Psoas muscle (tissue), 8 donors: ENCODE measurements around the gene SMIM21. TPM values are rescaled to one million over a fixed set of nuclear protein-coding genes. Genes with fewer than 3 reads are reported as not detected.

ENCODE experiments used
- ATAC-seq, 4 donors: fragments of 200-7000 bp; cut with Tn5 transposase; one replicate each; pipeline ENCODE4 v1.9.1; 2020; ENCODE audit warnings: moderate library complexity in 3 of 4, mild to moderate bottlenecking in 2 of 4
- DNase-seq, 2 donors: peaks; one replicate each; pipeline ENCODE4 v3.0.0-alpha.2; 2020
- H3K27ac ChIP-seq: fragments of 200-600 bp; one replicate; pipeline ENCODE4 v1.8.0; 2022
- H3K27me3 ChIP-seq, 3 donors: fragments of 200-600 bp in 1 of 3; one replicate each; pipeline versions ENCODE4 v1.6.1 to v1.8.0; 2013 to 2022; ENCODE audit warnings: low read length in 2 of 3, mild to moderate bottlenecking in 2 of 3, moderate library complexity in 1 of 3; ENCODE audit not compliant: insufficient read depth in 3 of 3
- H3K36me3 ChIP-seq, 2 donors: fragments of 200-600 bp in 1 of 2; one replicate each; pipeline versions ENCODE4 v1.6.1 to v1.8.0; 2013 to 2022; ENCODE audit warnings: low read depth in 1 of 2, mild to moderate bottlenecking in 1 of 2, moderate library complexity in 1 of 2; ENCODE audit not compliant: insufficient read depth in 1 of 2
- H3K4me1 ChIP-seq: fragments of 200-600 bp; one replicate; pipeline ENCODE4 v1.8.0; 2022
- H3K4me3 ChIP-seq: fragments of 200-600 bp; one replicate; pipeline ENCODE4 v1.8.0; 2022; ENCODE audit warnings: mild to moderate bottlenecking
- H3K9me3 ChIP-seq: fragments of 200-600 bp; one replicate; pipeline ENCODE4 v1.8.0; 2022
- CTCF ChIP-seq: fragments of 200-600 bp; IDR thresholded peaks from one replicate; pipeline ENCODE4 v1.8.0; 2022; ENCODE audit warnings: antibody characterized with exemption
- WGBS, 3 donors: extraction: QIAGEN DNeasy Blood & Tissue Kit; methylation state at CpG; one replicate each; pipeline versions ENCODE4 v1.1.6 to v1.1.7; 2013; 5-methylcytosine and 5-hydroxymethylcytosine counted together
- intact Hi-C, 2 donors: fragments of 100-400 bp; cut with DNase I; formaldehyde crosslinking; loops; one replicate each; pipeline versions ENCODE4 v1.11.0 to v1.14.2; 2022
- long read RNA-seq, 2 donors: library from polyadenylated mRNA; unstranded; transcript quantifications; one replicate each; pipeline ENCODE4 v2.0.0, GENCODE V29; 2021
- polyA plus RNA-seq, 3 donors: library from polyadenylated mRNA; stranded (reverse); fragments of 200-250 nt; gene quantifications; one replicate each; pipeline ENCODE4 v1.2.3, GENCODE V29; 2013
- total RNA-seq, 4 donors: library from RNA; stranded (reverse); fragmentation: NEBNext Ultra II Directional in 2 of 4; extraction: Animal tissue kit (Norgen Biotek cat#: 25700) in 2 of 4; gene quantifications; one replicate each; pipeline versions ENCODE4 v1.2.1 to v1.2.4, GENCODE V29; 2021 to 2023
- donor health status: healthy with polysubstance abuse.
- donor health status: DM: no; HTN: no; CAD: no; lungs with moderate emphysema.
- donor health status: Bipolar disorder and iron deficiency.
- donor health status: healthy.
- donor health status: DM: yes; HTN: yes; CAD: no.
- donor health status: DM: no; HTN: no; CAD: no.
- donor health status: DM: no; HTN: no; CAD: no.
- donor health status: DM: yes; HTN: yes; CAD: no.

The SMIM21 gene
- not detected for total RNA-seq
- polyA plus RNA-seq: not detected
- long read RNA-seq, donor 1: 0 reads
- long read RNA-seq, donor 2: 0 reads

DNA sequence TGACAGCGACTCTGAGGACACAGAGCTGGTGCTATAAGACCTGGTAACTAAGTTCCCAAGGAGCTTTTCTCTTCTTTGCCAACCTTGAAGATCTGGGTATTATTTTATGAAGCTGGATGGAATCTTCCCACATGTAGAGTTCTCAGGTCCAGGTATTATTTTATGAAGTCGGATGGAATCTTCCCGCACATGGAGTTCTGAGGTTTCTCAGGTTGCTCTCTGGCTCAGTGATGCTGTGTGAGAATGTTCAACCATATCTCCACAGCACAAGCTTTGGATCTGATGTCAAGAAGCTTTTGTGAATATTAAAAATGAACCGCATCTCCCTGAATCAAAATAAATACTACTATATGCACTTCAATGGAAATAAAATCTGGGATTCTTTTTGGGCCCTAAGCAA, at the start of gene SMIM21:
Gene SMIM21 (minus strand): TSS at position 101 of the 400 bp plus-strand sequence. CDS start 140 bp downstream, outside the sequence.
- no peak for TF ChIP-seq CTCF
- no peak for ATAC-seq

DNA sequence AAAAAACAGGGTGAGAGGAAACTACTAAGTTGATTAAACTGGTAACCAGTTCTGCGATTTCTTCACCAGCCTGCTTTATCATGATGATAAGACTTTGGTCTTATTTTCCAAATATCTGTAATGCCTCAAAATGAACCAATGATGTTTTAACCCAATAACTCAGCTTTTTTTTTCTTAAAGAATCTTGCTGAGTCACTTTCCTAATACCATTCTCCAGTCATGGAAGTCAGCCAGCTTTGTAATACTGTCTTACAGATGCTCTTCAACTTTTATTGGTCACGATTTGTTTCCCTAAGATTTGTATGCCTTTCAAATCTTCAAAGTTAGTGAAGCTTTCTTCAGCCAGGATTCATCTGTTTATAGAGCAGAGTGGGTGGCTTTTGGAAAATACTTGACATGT, 47.7 kb upstream of the SMIM21 start:
- intact Hi-C loops: loop anchor here (5.0 to 10.0 kb wide), 3 partner anchors 230 to 823 kb away; no protein-coding TSS in a partner anchor
- no peaks in the 10 kb centered on the region for H3K4me1 ChIP-seq
- ATAC-seq: no peak
- no peaks in the 10 kb centered on the region for H3K9me3 ChIP-seq
- no peak for TF ChIP-seq CTCF
- no peak overlapping the region for H3K27ac ChIP-seq
- 55 to 67% (median 58%) methylated on average over 2 of the region's 2 CpGs for WGBS, 3 donors
- no peaks in the 10 kb centered on the region for H3K36me3 ChIP-seq
- H3K27me3 ChIP-seq: no peaks in the 10 kb centered on the region
- H3K4me3 ChIP-seq: no peak overlapping the region
- no peak for DNase-seq

More for the DNA sequence above, at the start of gene SMIM21:
- DNase-seq: no peak
- WGBS, 3 donors: 85 to 90% (median 86%) methylated on average over 4 of the region's 4 CpGs
- no peaks in the 10 kb centered on the region for H3K36me3 ChIP-seq
- H3K27ac ChIP-seq: no peak within 1 kb of the TSS
- H3K9me3 ChIP-seq: no peaks in the 10 kb centered on the region
- no peaks in the 10 kb centered on the region for H3K27me3 ChIP-seq
- intact Hi-C loops: no loop called here
- H3K4me3 ChIP-seq: no peak within 1 kb of the TSS
- H3K4me1 ChIP-seq: no peaks in the 10 kb centered on the region

GRCh38 chr18:75474332-75474731, 46.8 kb upstream of the SMIM21 start:
- WGBS, 3 donors: 20 to 27% (median 23%) methylated on average over 2 of the region's 2 CpGs
- TF ChIP-seq CTCF: no peak
- no peak overlapping the region for H3K27ac ChIP-seq

DNA sequence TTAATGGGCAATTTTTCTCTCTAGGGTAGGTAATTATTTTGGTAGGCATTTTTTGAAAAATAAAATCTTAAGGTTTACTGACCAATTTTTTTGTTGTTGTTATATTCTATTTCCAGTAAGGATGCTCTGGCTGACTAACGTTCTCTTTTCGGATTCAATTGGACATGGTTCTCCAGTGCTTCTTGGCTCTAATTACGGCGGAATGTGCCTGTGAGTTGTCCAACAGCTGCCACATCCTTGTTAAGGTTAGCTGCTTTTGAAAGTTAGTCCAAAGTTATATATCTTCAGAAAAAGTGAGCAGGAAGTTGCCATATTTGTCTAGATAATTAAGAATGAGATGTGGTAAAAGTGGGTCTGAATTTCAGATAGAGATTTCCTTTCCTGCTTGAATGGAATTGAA, 45.8 kb upstream of the SMIM21 start:
- H3K27me3 ChIP-seq: no peaks in the 10 kb centered on the region
- H3K4me1 ChIP-seq: no peaks in the 10 kb centered on the region
- H3K27ac ChIP-seq: no peak overlapping the region
- 24 to 32% (median 25%) methylated on average over 4 of the region's 4 CpGs for whole genome bisulfite sequencing, 3 donors
- DNase-seq (no peak), ATAC-seq (no peak)
- H3K4me3 ChIP-seq: no peak overlapping the region
- no peaks in the 10 kb centered on the region for H3K36me3 ChIP-seq
- intact Hi-C loops: loop anchor here in 1 of 2 donors (10.0 kb wide), 2 partner anchors 229 to 309 kb away; no protein-coding TSS in a partner anchor
- H3K9me3 ChIP-seq: no peaks in the 10 kb centered on the region
- no peak for TF ChIP-seq CTCF

More at GRCh38 chr18:75474332-75474731, 46.8 kb upstream of the SMIM21 start:
- no peaks in the 10 kb centered on the region for H3K27me3 ChIP-seq
- no peak for ATAC-seq
- no peak for DNase-seq
- no peaks in the 10 kb centered on the region for H3K9me3 ChIP-seq
- H3K4me3 ChIP-seq: no peak overlapping the region
- intact Hi-C loops: loop anchor here in 1 of 2 donors (10.0 kb wide), 2 partner anchors 230 to 310 kb away; no protein-coding TSS in a partner anchor
- H3K4me1 ChIP-seq: no peaks in the 10 kb centered on the region
- no peaks in the 10 kb centered on the region for H3K36me3 ChIP-seq

DNA sequence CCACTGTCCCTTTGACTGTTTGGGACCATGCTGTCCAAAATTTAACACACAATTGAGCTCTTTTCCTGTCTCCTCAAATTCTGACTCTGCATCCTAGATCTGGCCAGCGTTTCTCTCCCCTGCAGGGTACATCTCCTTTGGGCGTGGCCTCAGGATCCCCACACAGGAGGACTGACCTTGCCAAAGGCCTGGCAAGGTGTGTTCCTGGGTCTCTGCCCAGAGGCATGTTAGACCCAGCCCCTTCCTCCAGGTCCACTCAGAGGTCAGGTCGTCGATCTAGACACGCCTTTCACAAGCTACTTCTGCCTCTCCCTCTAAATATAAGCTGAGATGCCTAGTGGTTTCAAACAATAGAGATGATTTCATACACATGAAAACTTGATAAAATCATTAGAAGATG, 45.4 kb upstream of the SMIM21 start:
- H3K27me3 ChIP-seq: no peaks in the 10 kb centered on the region
- H3K9me3 ChIP-seq: no peaks in the 10 kb centered on the region
- WGBS, 3 donors: 38 to 45% (median 41%) methylated on average over 5 of the region's 5 CpGs
- TF ChIP-seq CTCF: no peak
- no peak overlapping the region for H3K27ac ChIP-seq
- DNase-seq (no peak), ATAC-seq (no peak)
- no peaks in the 10 kb centered on the region for H3K4me1 ChIP-seq
- H3K36me3 ChIP-seq: no peaks in the 10 kb centered on the region
- no peak overlapping the region for H3K4me3 ChIP-seq
- intact Hi-C loops: loop anchor here in 1 of 2 donors (10.0 kb wide), 2 partner anchors 228 to 308 kb away; no protein-coding TSS in a partner anchor
